ENCODE measurements around the gene EML4. TPM values are rescaled to one million over a fixed set of nuclear protein-coding genes. Genes with fewer than 3 reads are reported as not detected.
A peak's percentile ranks its signal among the peaks of the same experiment; 100 is the strongest.
"Not testable (repeated sequence)": the region's sequence is repeated elsewhere in the genome, so short reads cannot be mapped to it uniquely, and the experiment has no call there.

The EML4 gene
- total and polyA plus RNA-seq, 2 donors (not counting 1 experiment from before 2014, with no cell fraction given), result 49.4 to 134 TPM

DNA sequence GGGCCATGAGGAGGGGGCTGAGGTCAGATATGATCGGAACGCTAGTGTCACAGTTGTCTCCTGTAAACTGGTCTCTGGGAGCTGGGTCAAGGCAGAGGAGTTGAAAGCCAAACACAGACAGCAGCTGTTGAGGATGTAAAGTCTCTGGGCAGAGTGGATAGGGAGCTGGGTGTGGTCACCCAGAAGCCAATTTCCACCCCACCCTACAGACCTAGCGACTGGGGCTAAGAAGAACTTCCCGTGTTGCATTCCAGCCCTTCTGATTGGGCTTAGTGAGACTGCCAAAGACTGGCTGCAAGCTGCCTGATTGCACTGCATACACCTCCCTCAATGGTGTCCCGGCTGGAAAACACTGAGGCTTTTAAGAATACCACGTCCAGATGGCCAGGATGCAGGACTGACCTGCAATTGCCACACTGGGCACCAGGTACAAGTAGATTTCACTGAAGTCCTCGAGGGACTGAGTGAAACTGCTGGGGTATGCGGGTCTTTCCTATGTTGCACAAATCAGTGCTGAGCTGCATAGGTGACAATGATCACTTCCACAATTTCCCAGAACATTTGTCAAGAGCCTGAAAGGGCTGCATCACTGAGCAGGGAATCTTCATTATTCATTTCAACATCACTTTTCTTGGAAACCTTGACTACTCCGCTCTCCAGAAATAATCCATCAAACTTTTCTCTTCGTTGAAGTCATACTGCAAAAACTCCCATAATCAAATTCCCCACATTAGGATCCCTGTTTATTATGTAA, 43.1 kb upstream of the EML4 start:
- H4K20me1 ChIP-seq (ENCODE audit: control insufficient read depth, insufficient read depth, low read length, poor library complexity, severe bottlenecking), result no peaks in the 10 kb centered on the region
- POLR2A ChIA-PET, result interaction anchor here (0.7 to 1.4 kb wide), 4 partner anchors 10 to 24 kb away, joined by 3 to 13 read pairs (median 4); no protein-coding TSS in a partner anchor
- CTCF ChIA-PET, result interaction anchor here (0.7 to 2.8 kb wide), 6 partner anchors 9 to 30 kb away, joined by 3 to 16 read pairs (median 4); no protein-coding TSS in a partner anchor
- no peak overlapping the region for H3K27ac ChIP-seq (ENCODE audit: low read length in 2 of 2)
- no peak for TF ChIP-seq EZH2 (IDR thresholded peaks at IDR 0.05; ENCODE audit: borderline replicate concordance, insufficient read depth, low read depth, low read length, poor library complexity, severe bottlenecking)
- TF ChIP-seq, protein P1, sequence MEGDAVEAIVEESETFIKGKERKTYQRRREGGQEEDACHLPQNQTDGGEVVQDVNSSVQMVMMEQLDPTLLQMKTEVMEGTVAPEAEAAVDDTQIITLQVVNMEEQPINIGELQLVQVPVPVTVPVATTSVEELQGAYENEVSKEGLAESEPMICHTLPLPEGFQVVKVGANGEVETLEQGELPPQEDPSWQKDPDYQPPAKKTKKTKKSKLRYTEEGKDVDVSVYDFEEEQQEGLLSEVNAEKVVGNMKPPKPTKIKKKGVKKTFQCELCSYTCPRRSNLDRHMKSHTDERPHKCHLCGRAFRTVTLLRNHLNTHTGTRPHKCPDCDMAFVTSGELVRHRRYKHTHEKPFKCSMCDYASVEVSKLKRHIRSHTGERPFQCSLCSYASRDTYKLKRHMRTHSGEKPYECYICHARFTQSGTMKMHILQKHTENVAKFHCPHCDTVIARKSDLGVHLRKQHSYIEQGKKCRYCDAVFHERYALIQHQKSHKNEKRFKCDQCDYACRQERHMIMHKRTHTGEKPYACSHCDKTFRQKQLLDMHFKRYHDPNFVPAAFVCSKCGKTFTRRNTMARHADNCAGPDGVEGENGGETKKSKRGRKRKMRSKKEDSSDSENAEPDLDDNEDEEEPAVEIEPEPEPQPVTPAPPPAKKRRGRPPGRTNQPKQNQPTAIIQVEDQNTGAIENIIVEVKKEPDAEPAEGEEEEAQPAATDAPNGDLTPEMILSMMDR (IDR thresholded peaks at IDR 0.05), result no peak
- no peaks in the 10 kb centered on the region for H3K9me3 Mint-ChIP-seq (ENCODE audit: insufficient read depth)
- H3K27me3 Mint-ChIP-seq, result no peaks in the 10 kb centered on the region
- H3K27ac Mint-ChIP-seq, result peak overlapping the region; percentile 29
- no peak overlapping the region for H3K4me3 Mint-ChIP-seq
- no peak overlapping the region for H3K9ac ChIP-seq (ENCODE audit: low read length)
- no peaks in the 10 kb centered on the region for H3K36me3 ChIP-seq (replicated peaks in 1 of 2; ENCODE audit: control extremely low read depth in 1 of 2, control insufficient read depth in 1 of 2, extremely low read depth in 1 of 2, insufficient read depth in 2 of 2, low read length in 1 of 2)
- H3K27me3 ChIP-seq (replicated peaks in 1 of 4; ENCODE audit: control extremely low read depth in 1 of 4, control insufficient read depth in 3 of 4, insufficient read depth in 4 of 4, low read length in 3 of 4), result no peaks in the 10 kb centered on the region
- no peaks in the 10 kb centered on the region for H3K9me3 ChIP-seq (ENCODE audit: control extremely low read depth in 1 of 3, control insufficient read depth in 2 of 3, insufficient read depth in 1 of 3, low read length in 2 of 3)
- H3K4me3 ChIP-seq (ENCODE audit: control extremely low read depth in 1 of 5, extremely low read depth in 1 of 5, insufficient read depth in 1 of 5, low read depth in 2 of 5, low read length in 4 of 5), result no peak overlapping the region
- H2AFZ ChIP-seq (ENCODE audit: insufficient read depth, low read depth, low read length, poor library complexity, severe bottlenecking), result no peak overlapping the region
- ATAC-seq (ENCODE audit: low read depth), result no peak
- peak overlapping the region; percentile 5 for H3K4me2 ChIP-seq (replicated peaks; ENCODE audit: low read depth, low read length, poor library complexity, severe bottlenecking)
- WGBS (ENCODE audit: insufficient coverage), result 70% methylated on average over 8 of the region's 10 CpGs
- H3K4me1 Mint-ChIP-seq, result peaks cover 67% of the 10 kb centered on the region
- H3K4me1 ChIP-seq (ENCODE audit: control insufficient read depth in 2 of 2, insufficient read depth in 2 of 2, low read length in 2 of 2), result peaks cover 65 to 76% of the 10 kb centered on the region in 2 donors
- no peaks in the 10 kb centered on the region for H3K79me2 ChIP-seq (ENCODE audit: control insufficient read depth, insufficient read depth, low read length)
- peak; percentile 13 for DNase-seq
- intact Hi-C loops (cut with micrococcal nuclease), result no loop called here

DNA sequence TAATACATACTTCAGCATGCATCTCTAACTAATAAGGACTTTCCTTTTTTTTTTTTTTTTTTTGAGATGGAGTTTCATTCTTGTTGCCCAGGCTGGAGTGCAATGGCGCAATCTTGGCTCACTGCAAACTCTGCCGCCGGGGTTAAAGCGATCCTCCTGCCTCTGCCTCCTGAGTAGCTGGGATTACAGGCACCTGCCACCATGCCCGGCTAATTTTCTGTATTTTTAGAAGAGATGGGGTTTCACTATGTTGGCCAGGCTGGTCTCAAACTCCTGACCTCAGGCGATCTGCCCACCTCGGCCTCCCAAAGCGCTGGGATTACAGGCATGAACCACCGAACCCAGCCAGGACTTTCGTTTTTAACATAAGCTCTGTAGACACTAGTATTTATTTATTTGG, 42.3 kb upstream of the EML4 start:
- intact Hi-C loops (cut with micrococcal nuclease), result loop anchor here (1.0 kb wide), 1 partner anchor 9 kb away; no protein-coding TSS in a partner anchor
- H3K9me3 ChIP-seq (ENCODE audit: control extremely low read depth in 1 of 3, control insufficient read depth in 2 of 3, insufficient read depth in 1 of 3, low read length in 2 of 3); H3K27me3 ChIP-seq (replicated peaks in 1 of 4; ENCODE audit: control extremely low read depth in 1 of 4, control insufficient read depth in 3 of 4, insufficient read depth in 4 of 4, low read length in 3 of 4); ATAC-seq (ENCODE audit: low read depth); H4K20me1 ChIP-seq (ENCODE audit: control insufficient read depth, insufficient read depth, low read length, poor library complexity, severe bottlenecking); H3K79me2 ChIP-seq (ENCODE audit: control insufficient read depth, insufficient read depth, low read length); H2AFZ ChIP-seq (ENCODE audit: insufficient read depth, low read depth, low read length, poor library complexity, severe bottlenecking); H3K9me3 Mint-ChIP-seq (ENCODE audit: insufficient read depth); DNase-seq; H3K27me3 Mint-ChIP-seq; H3K36me3 ChIP-seq (replicated peaks in 1 of 2; ENCODE audit: control extremely low read depth in 1 of 2, control insufficient read depth in 1 of 2, extremely low read depth in 1 of 2, insufficient read depth in 2 of 2, low read length in 1 of 2): not testable (repeated sequence)
- Histone ChIP-seq H3K4me2 (replicated peaks; ENCODE audit: low read depth, low read length, poor library complexity, severe bottlenecking) (peak overlapping the region; percentile 56), H3K4me1 (ENCODE audit: control insufficient read depth in 2 of 2, insufficient read depth in 2 of 2, low read length in 2 of 2) (peaks cover 71 to 77% of the 10 kb centered on the region in 2 donors), H3K9ac (ENCODE audit: low read length) (peak overlapping the region; percentile 38), H3K27ac (ENCODE audit: low read length in 2 of 2) (peak overlapping the region; percentile 12 to 30), H3K4me3 (ENCODE audit: control extremely low read depth in 1 of 5, extremely low read depth in 1 of 5, insufficient read depth in 1 of 5, low read depth in 2 of 5, low read length in 4 of 5) (peak overlapping the region in 1 of 5 experiments; percentile 42)
- WGBS (ENCODE audit: insufficient coverage), result 95% methylated on average over 3 of the region's 10 CpGs
- H3K4me1 Mint-ChIP-seq, result peaks cover 71% of the 10 kb centered on the region
- peak overlapping the region; percentile 59 for H3K27ac Mint-ChIP-seq
- POLR2A ChIA-PET, result interaction anchor here (0.7 to 1.4 kb wide), 4 partner anchors 9 to 42 kb away, joined by 3 to 13 read pairs (median 4); partner anchors contain the start of gene EML4
- CTCF ChIA-PET, result interaction anchor here (0.7 to 1.3 kb wide), 4 partner anchors 8 to 27 kb away, joined by 3 to 7 read pairs (median 4); no protein-coding TSS in a partner anchor
- H3K4me3 Mint-ChIP-seq, result peak overlapping the region; percentile 74
